Suprapubic skin (tissue), 3 donors: ENCODE measurements around the gene XRCC5.

ENCODE experiments used
- EP300 ChIP-seq: sonication (generic); formaldehyde crosslinking; IDR thresholded peaks from one replicate; pipeline ENCODE4 v1.6.1; 2017; ENCODE audit warnings: antibody characterized with exemption
- TF ChIP-seq, protein P1 (sequence below), 2 donors: fragments of 200-600 bp in 1 of 2; fragments of 450-650 bp in 1 of 2; sonication (generic) in 1 of 2; IDR thresholded peaks; one replicate each; pipeline ENCODE4 v1.5.1; 2016 to 2019; ENCODE audit warnings: antibody characterized with exemption in 2 of 2, mild to moderate bottlenecking in 1 of 2, moderate library complexity in 1 of 2

- no peak for TF ChIP-seq EP300
- TF ChIP-seq, protein P1, sequence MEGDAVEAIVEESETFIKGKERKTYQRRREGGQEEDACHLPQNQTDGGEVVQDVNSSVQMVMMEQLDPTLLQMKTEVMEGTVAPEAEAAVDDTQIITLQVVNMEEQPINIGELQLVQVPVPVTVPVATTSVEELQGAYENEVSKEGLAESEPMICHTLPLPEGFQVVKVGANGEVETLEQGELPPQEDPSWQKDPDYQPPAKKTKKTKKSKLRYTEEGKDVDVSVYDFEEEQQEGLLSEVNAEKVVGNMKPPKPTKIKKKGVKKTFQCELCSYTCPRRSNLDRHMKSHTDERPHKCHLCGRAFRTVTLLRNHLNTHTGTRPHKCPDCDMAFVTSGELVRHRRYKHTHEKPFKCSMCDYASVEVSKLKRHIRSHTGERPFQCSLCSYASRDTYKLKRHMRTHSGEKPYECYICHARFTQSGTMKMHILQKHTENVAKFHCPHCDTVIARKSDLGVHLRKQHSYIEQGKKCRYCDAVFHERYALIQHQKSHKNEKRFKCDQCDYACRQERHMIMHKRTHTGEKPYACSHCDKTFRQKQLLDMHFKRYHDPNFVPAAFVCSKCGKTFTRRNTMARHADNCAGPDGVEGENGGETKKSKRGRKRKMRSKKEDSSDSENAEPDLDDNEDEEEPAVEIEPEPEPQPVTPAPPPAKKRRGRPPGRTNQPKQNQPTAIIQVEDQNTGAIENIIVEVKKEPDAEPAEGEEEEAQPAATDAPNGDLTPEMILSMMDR (IDR thresholded peaks at IDR 0.05) = no peak
These were observed 97.7 kb downstream of the XRCC5 start for GRCh38 chr2:216206821-216207220.
